Liver (tissue), 9 donors: ENCODE results near the gene CAMSAP2. TPM values are rescaled to one million over a fixed set of nuclear protein-coding genes. Genes with fewer than 3 reads are reported as not detected.

ENCODE experiments used
- DNase-seq: peaks from one replicate; pipeline ENCODE4 v3.0.0-alpha.2; 2017; ENCODE audit warnings: low spot score
- H3K27ac ChIP-seq, 2 donors: one replicate each; pipeline ENCODE4 v1.7.0; 2013; ENCODE audit warnings: inconsistent platforms in 2 of 2, low read length in 2 of 2, control low read depth in 1 of 2, low read depth in 1 of 2, mild to moderate bottlenecking in 1 of 2
- H3K27me3 ChIP-seq, 4 donors: one replicate each; pipeline versions ENCODE4 v1.6.1 to v1.7.0; 2013; ENCODE audit warnings: low read length in 3 of 4, inconsistent platforms in 1 of 4, mild to moderate bottlenecking in 1 of 4, moderate library complexity in 1 of 4; ENCODE audit not compliant: control insufficient read depth in 4 of 4, insufficient read depth in 4 of 4
- H3K36me3 ChIP-seq, 4 donors: one replicate each; pipeline versions ENCODE4 v1.6.1 to v1.7.0; 2013; ENCODE audit warnings: low read length in 3 of 4, mild to moderate bottlenecking in 3 of 4, low read depth in 1 of 4, moderate library complexity in 1 of 4; ENCODE audit not compliant: control insufficient read depth in 4 of 4, insufficient read depth in 3 of 4
- H3K4me1 ChIP-seq, 4 donors: one replicate each; pipeline versions ENCODE4 v1.6.1 to v1.7.0; 2013; ENCODE audit warnings: low read length in 3 of 4, mild to moderate bottlenecking in 3 of 4, moderate library complexity in 1 of 4; ENCODE audit not compliant: control insufficient read depth in 4 of 4, insufficient read depth in 4 of 4
- H3K4me3 ChIP-seq, 3 donors: one replicate each; pipeline versions ENCODE4 v1.6.1 to v1.7.0; 2013; ENCODE audit warnings: low read length in 3 of 3, control low read depth in 1 of 3, low read depth in 1 of 3, mild to moderate bottlenecking in 1 of 3
- H3K9ac ChIP-seq, 2 donors: one replicate each; pipeline ENCODE4 v1.7.0; 2013; ENCODE audit warnings: low read length in 2 of 2, mild to moderate bottlenecking in 2 of 2, moderate library complexity in 2 of 2, control low read depth in 1 of 2, low read depth in 1 of 2
- H3K9me3 ChIP-seq, 4 donors: one replicate each; pipeline versions ENCODE4 v1.6.1 to v1.7.0; 2013; ENCODE audit warnings: low read length in 3 of 4; ENCODE audit not compliant: control insufficient read depth in 4 of 4
- EGR1 ChIP-seq, 2 donors: IDR thresholded peaks; 2 replicates each; pipeline ENCODE4 v1.6.1; 2016 to 2018; ENCODE audit warnings: antibody characterized with exemption in 2 of 2, low read depth in 2 of 2
- FOXA1 ChIP-seq: IDR thresholded peaks from 2 replicates; pipeline ENCODE4 v1.6.1; 2016; ENCODE audit warnings: antibody characterized with exemption
- FOXA2 ChIP-seq: IDR thresholded peaks from 2 replicates; pipeline ENCODE4 v1.6.1; 2016; ENCODE audit warnings: antibody characterized with exemption
- GABPA ChIP-seq, 2 donors: IDR thresholded peaks in 1 of 2; conservative IDR thresholded peaks in 1 of 2; 2 replicates each; pipeline ENCODE4 v1.6.1; 2016; ENCODE audit warnings: antibody characterized with exemption in 2 of 2, mild to moderate bottlenecking in 1 of 2, moderate library complexity in 1 of 2
- HNF4A ChIP-seq, 2 donors: conservative IDR thresholded peaks; 2 replicates each; pipeline ENCODE4 v1.6.1; 2016; ENCODE audit warnings: antibody characterized with exemption in 2 of 2, mild to moderate bottlenecking in 2 of 2
- JUND ChIP-seq, 2 donors: IDR thresholded peaks; 2 replicates each; pipeline ENCODE4 v1.6.1; 2016; ENCODE audit warnings: antibody characterized with exemption in 2 of 2
- NR2F2 ChIP-seq: IDR thresholded peaks from 2 replicates; pipeline ENCODE4 v1.6.1; 2016; ENCODE audit warnings: antibody characterized with exemption
- RAD21 ChIP-seq, 2 donors: IDR thresholded peaks; 2 replicates each; pipeline ENCODE4 v1.6.1; 2016; ENCODE audit warnings: antibody characterized with exemption in 2 of 2, mild to moderate bottlenecking in 2 of 2
- RXRA ChIP-seq, 2 donors: IDR thresholded peaks; 2 replicates each; pipeline ENCODE4 v1.6.1; 2017 to 2018; ENCODE audit warnings: antibody characterized with exemption in 2 of 2, mild to moderate bottlenecking in 1 of 2
- SP1 ChIP-seq: IDR thresholded peaks from 2 replicates; pipeline ENCODE4 v1.6.1; 2018; ENCODE audit warnings: antibody characterized with exemption, mild to moderate bottlenecking
- TAF1 ChIP-seq: conservative IDR thresholded peaks from 2 replicates; pipeline ENCODE4 v1.6.1; 2016; ENCODE audit warnings: antibody characterized with exemption, mild to moderate bottlenecking
- YY1 ChIP-seq: IDR thresholded peaks from 2 replicates; pipeline ENCODE4 v1.6.1; 2016; ENCODE audit warnings: antibody characterized with exemption, mild to moderate bottlenecking
- WGBS: extraction: QIAGEN DNeasy Blood & Tissue Kit; methylation state at CpG from one replicate; pipeline ENCODE4 v1.1.7; 2013; 5-methylcytosine and 5-hydroxymethylcytosine counted together
- polyA plus RNA-seq, 2 donors: library from polyadenylated mRNA; stranded (reverse) in 1 of 2; unstranded in 1 of 2; fragments of 200-250 nt in 1 of 2; fragments of >200 nt in 1 of 2; fragmentation: Nextera tagmentation in 1 of 2; extraction: Ambion mirVana in 1 of 2; gene quantifications; one replicate each; pipeline versions ENCODE4 v1.2.1 to v1.2.3, GENCODE V29; 2013 to 2015
- total RNA-seq, 2 donors: library from RNA; depleted of rRNA; stranded (reverse); fragments of >200 nt; gene quantifications; one replicate each; pipeline ENCODE4 v1.2.3, GENCODE V29; 2014
- TF ChIP-seq, protein P1 (sequence below): IDR thresholded peaks from 2 replicates; pipeline ENCODE4 v1.6.1; 2016; ENCODE audit warnings: antibody characterized with exemption
- TF ChIP-seq, protein P2 (sequence below): IDR thresholded peaks from 2 replicates; pipeline ENCODE4 v1.6.1; 2016; ENCODE audit warnings: antibody characterized with exemption, mild to moderate bottlenecking
- TF ChIP-seq, protein P3 (sequence below): IDR thresholded peaks from 2 replicates; pipeline ENCODE4 v1.6.1; 2016; ENCODE audit warnings: antibody characterized with exemption
- TF ChIP-seq, protein P4 (sequence below): fragments of 150-350 bp; IDR thresholded peaks from 2 replicates; pipeline ENCODE4 v1.5.1; 2017; ENCODE audit warnings: improper control_type of control experiment, low read depth, low read length; ENCODE audit not compliant: missing input control
- TF ChIP-seq, protein P5 (sequence below): IDR thresholded peaks from 2 replicates; pipeline ENCODE4 v1.6.1; 2016; ENCODE audit warnings: antibody characterized with exemption
- donor health status: healthy.
- donor health status: healthy.
- donor health status: healthy.
- donor health status: healthy.
- donor health status: healthy.

CAMSAP2 gene
- total and polyA plus RNA-seq, 4 donors = 1.9 to 8.6 (median 3.5) TPM

GRCh38 chr1:200845360-200845759, 106.7 kb downstream of the CAMSAP2 start:
- Histone ChIP-seq H3K27me3 (no peaks in the 10 kb centered on the region), H3K9ac (no peak overlapping the region), H3K36me3 (peaks cover 3 to 12% (median 10%) of the 10 kb centered on the region in 4 donors), H3K4me1 (no peaks in the 10 kb centered on the region), H3K9me3 (no peaks in the 10 kb centered on the region), H3K27ac (no peak overlapping the region), H3K4me3 (no peak overlapping the region)
- no peak for DNase-seq
- 93% methylated on average over 4 of the region's 4 CpGs for WGBS
- TF ChIP-seq TAF1 (no peak), EGR1 (IDR thresholded peaks at IDR 0.05; ENCODE audit: low read depth in 2 of 2) (no peak), HNF4A (conservative IDR thresholded peaks at IDR 0.05) (no peak), YY1 (no peak), RAD21 (IDR thresholded peaks at IDR 0.05) (no peak), NR2F2 (no peak)
- TF ChIP-seq, protein P1, sequence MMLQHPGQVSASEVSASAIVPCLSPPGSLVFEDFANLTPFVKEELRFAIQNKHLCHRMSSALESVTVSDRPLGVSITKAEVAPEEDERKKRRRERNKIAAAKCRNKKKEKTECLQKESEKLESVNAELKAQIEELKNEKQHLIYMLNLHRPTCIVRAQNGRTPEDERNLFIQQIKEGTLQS = no peak
- TF ChIP-seq, protein P2, sequence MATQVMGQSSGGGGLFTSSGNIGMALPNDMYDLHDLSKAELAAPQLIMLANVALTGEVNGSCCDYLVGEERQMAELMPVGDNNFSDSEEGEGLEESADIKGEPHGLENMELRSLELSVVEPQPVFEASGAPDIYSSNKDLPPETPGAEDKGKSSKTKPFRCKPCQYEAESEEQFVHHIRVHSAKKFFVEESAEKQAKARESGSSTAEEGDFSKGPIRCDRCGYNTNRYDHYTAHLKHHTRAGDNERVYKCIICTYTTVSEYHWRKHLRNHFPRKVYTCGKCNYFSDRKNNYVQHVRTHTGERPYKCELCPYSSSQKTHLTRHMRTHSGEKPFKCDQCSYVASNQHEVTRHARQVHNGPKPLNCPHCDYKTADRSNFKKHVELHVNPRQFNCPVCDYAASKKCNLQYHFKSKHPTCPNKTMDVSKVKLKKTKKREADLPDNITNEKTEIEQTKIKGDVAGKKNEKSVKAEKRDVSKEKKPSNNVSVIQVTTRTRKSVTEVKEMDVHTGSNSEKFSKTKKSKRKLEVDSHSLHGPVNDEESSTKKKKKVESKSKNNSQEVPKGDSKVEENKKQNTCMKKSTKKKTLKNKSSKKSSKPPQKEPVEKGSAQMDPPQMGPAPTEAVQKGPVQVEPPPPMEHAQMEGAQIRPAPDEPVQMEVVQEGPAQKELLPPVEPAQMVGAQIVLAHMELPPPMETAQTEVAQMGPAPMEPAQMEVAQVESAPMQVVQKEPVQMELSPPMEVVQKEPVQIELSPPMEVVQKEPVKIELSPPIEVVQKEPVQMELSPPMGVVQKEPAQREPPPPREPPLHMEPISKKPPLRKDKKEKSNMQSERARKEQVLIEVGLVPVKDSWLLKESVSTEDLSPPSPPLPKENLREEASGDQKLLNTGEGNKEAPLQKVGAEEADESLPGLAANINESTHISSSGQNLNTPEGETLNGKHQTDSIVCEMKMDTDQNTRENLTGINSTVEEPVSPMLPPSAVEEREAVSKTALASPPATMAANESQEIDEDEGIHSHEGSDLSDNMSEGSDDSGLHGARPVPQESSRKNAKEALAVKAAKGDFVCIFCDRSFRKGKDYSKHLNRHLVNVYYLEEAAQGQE = no peak

DNA sequence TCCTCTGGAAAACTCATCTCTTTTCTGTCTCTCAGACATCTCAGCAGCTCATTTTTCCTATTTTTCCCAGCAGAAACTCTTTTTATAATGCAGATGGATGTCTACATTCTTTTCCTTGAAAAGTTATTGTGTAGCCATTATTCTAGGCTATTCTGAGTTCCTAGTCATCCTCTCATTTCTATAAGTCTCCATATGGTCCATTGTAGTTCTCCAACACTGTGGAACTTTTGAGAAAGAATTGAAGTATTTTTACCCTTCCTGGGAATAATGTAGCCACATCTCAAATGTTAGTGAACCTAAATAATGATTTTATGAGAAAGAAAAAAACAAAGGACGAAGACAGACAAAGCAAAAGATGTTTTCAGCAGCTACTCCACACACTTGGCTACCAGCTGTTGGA, 107.7 kb downstream of the CAMSAP2 start:
- Histone ChIP-seq H3K27ac (no peak overlapping the region), H3K4me1 (no peaks in the 10 kb centered on the region), H3K36me3 (peaks cover 3 to 12% (median 10%) of the 10 kb centered on the region in 4 donors), H3K9me3 (no peaks in the 10 kb centered on the region), H3K9ac (no peak overlapping the region), H3K4me3 (no peak overlapping the region), H3K27me3 (no peaks in the 10 kb centered on the region)
- no peak for DNase-seq
- 93% methylated on average over 1 of the region's 1 CpG for WGBS
- no peak for TF ChIP-seq YY1
- no peak for TF ChIP-seq JUND (IDR thresholded peaks at IDR 0.05)
- no peak for TF ChIP-seq FOXA2
- no peak for TF ChIP-seq FOXA1
- no peak for TF ChIP-seq GABPA (IDR thresholded peaks at IDR 0.05 in 1 of 2, conservative IDR thresholded peaks at IDR 0.05 in 1 of 2)
- no peak for TF ChIP-seq SP1
- TF ChIP-seq, protein P1 = no peak

GRCh38 chr1:200849430-200849829, 110.7 kb downstream of the CAMSAP2 start:
- 93% methylated on average over 6 of the region's 6 CpGs for WGBS
- peaks cover 3 to 12% (median 10%) of the 10 kb centered on the region in 4 donors for H3K36me3 ChIP-seq
- no peak overlapping the region for H3K9ac ChIP-seq
- no peak for DNase-seq
- no peaks in the 10 kb centered on the region for H3K4me1 ChIP-seq
- TF ChIP-seq, protein P3, sequence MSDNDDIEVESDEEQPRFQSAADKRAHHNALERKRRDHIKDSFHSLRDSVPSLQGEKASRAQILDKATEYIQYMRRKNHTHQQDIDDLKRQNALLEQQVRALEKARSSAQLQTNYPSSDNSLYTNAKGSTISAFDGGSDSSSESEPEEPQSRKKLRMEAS = no peak
- no peak for TF ChIP-seq RXRA (IDR thresholded peaks at IDR 0.05)
- no peak for TF ChIP-seq GABPA (IDR thresholded peaks at IDR 0.05 in 1 of 2, conservative IDR thresholded peaks at IDR 0.05 in 1 of 2)
- TF ChIP-seq, protein P2 = no peak
- no peak for TF ChIP-seq HNF4A (conservative IDR thresholded peaks at IDR 0.05)
- TF ChIP-seq, protein P4, sequence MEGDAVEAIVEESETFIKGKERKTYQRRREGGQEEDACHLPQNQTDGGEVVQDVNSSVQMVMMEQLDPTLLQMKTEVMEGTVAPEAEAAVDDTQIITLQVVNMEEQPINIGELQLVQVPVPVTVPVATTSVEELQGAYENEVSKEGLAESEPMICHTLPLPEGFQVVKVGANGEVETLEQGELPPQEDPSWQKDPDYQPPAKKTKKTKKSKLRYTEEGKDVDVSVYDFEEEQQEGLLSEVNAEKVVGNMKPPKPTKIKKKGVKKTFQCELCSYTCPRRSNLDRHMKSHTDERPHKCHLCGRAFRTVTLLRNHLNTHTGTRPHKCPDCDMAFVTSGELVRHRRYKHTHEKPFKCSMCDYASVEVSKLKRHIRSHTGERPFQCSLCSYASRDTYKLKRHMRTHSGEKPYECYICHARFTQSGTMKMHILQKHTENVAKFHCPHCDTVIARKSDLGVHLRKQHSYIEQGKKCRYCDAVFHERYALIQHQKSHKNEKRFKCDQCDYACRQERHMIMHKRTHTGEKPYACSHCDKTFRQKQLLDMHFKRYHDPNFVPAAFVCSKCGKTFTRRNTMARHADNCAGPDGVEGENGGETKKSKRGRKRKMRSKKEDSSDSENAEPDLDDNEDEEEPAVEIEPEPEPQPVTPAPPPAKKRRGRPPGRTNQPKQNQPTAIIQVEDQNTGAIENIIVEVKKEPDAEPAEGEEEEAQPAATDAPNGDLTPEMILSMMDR = no peak
- TF ChIP-seq, protein P5, sequence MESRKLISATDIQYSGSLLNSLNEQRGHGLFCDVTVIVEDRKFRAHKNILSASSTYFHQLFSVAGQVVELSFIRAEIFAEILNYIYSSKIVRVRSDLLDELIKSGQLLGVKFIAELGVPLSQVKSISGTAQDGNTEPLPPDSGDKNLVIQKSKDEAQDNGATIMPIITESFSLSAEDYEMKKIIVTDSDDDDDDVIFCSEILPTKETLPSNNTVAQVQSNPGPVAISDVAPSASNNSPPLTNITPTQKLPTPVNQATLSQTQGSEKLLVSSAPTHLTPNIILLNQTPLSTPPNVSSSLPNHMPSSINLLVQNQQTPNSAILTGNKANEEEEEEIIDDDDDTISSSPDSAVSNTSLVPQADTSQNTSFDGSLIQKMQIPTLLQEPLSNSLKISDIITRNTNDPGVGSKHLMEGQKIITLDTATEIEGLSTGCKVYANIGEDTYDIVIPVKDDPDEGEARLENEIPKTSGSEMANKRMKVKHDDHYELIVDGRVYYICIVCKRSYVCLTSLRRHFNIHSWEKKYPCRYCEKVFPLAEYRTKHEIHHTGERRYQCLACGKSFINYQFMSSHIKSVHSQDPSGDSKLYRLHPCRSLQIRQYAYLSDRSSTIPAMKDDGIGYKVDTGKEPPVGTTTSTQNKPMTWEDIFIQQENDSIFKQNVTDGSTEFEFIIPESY = no peak
- no peaks in the 10 kb centered on the region for H3K9me3 ChIP-seq
- no peak overlapping the region for H3K27ac ChIP-seq
- H3K4me3 ChIP-seq = no peak overlapping the region
- H3K27me3 ChIP-seq = no peaks in the 10 kb centered on the region
